HepG2 (cell line): ENCODE results near the gene SULT1C4. TPM values are rescaled to one million over a fixed set of nuclear protein-coding genes. Genes with fewer than 3 reads are reported as not detected.

Experiments
- ARID3A ChIP-seq: IDR thresholded peaks from 2 replicates; pipeline ENCODE4 v1.6.1; 2012; ENCODE audit warnings: low read depth, low read length, improper control_type of control experiment
- CREB1 ChIP-seq, 2 experiments: fragments of 450-650 bp in 1 of 2; IDR thresholded peaks; 2 replicates each; pipeline ENCODE4 v1.6.1; 2016 to 2017; ENCODE audit warnings: control low read depth in 1 of 2, mild to moderate bottlenecking in 1 of 2, missing compliant biosample characterization in 1 of 2, missing genetic modification characterization in 1 of 2
- ESRRA ChIP-seq: sonication (generic); formaldehyde crosslinking; IDR thresholded peaks from 2 replicates; pipeline ENCODE4 v1.5.1; 2020; ENCODE audit warnings: mild to moderate bottlenecking, low read depth, missing genetic modification reagents
- FOXP1 ChIP-seq, 2 experiments: fragments of 450-650 bp in 1 of 2; IDR thresholded peaks; 2 replicates each; pipeline ENCODE4 v1.6.1; 2017 to 2018; ENCODE audit warnings: antibody characterized with exemption in 1 of 2
- FOXP4 ChIP-seq: sonication (generic); formaldehyde crosslinking; IDR thresholded peaks from 2 replicates; pipeline ENCODE4 v1.4.0; 2020; ENCODE audit warnings: missing genetic modification reagents
- GTF3A ChIP-seq: sonication (generic); formaldehyde crosslinking; conservative IDR thresholded peaks from 2 replicates; pipeline ENCODE4 v1.4.0; 2020; ENCODE audit warnings: mild to moderate bottlenecking, missing genetic modification reagents
- MEIS1 ChIP-seq: sonication (generic); formaldehyde crosslinking; IDR thresholded peaks from 2 replicates; pipeline ENCODE4 v1.9.0; 2021; ENCODE audit warnings: mild to moderate bottlenecking, missing genetic modification reagents, moderate library complexity, borderline replicate concordance
- MTERF4 ChIP-seq: sonication (generic); formaldehyde crosslinking; IDR thresholded peaks from 2 replicates; pipeline ENCODE4 v1.8.0; 2023; ENCODE audit warnings: mild to moderate bottlenecking, missing genetic modification reagents
- MTF2 ChIP-seq: sonication (generic); formaldehyde crosslinking; IDR thresholded peaks from 2 replicates; pipeline ENCODE4 v1.5.0; 2020; ENCODE audit warnings: missing genetic modification reagents, borderline replicate concordance
- NCOA1 ChIP-seq: sonication (generic); formaldehyde crosslinking; IDR thresholded peaks from 2 replicates; pipeline ENCODE4 v1.9.0; 2021; ENCODE audit warnings: missing genetic modification reagents
- PCBP1 ChIP-seq: fragments of 200-400 bp; formaldehyde crosslinking; IDR thresholded peaks from 2 replicates; pipeline ENCODE4 v1.6.1; 2017; ENCODE audit warnings: mild to moderate bottlenecking, low read depth, low read length, borderline replicate concordance
- PHF5A ChIP-seq: IDR thresholded peaks from one replicate; pipeline ENCODE4 v1.6.1; 2018; ENCODE audit warnings: low read depth, missing genetic modification reagents; ENCODE audit not compliant: unreplicated experiment
- PPARG ChIP-seq: conservative IDR thresholded peaks from 2 replicates; pipeline ENCODE4 v1.6.1; 2016; ENCODE audit warnings: missing biosample characterization, missing genetic modification reagents
- RORA ChIP-seq: sonication (generic); formaldehyde crosslinking; IDR thresholded peaks from 2 replicates; pipeline ENCODE4 v1.5.0; 2020; ENCODE audit warnings: mild to moderate bottlenecking, missing genetic modification reagents, moderate library complexity
- THAP11 ChIP-seq: IDR thresholded peaks from 2 replicates; pipeline ENCODE4 v1.6.1; 2016; ENCODE audit warnings: missing biosample characterization, missing genetic modification reagents
- TIGD3 ChIP-seq: sonication (generic); formaldehyde crosslinking; IDR thresholded peaks from 2 replicates; pipeline ENCODE4 v1.5.1; 2020; ENCODE audit warnings: mild to moderate bottlenecking, missing genetic modification reagents, borderline replicate concordance
- TMF1 ChIP-seq: sonication (generic); formaldehyde crosslinking; IDR thresholded peaks from 2 replicates; pipeline ENCODE4 v1.8.1; 2022; ENCODE audit warnings: low read depth, missing genetic modification reagents
- ZNF224 ChIP-seq: sonication (generic); formaldehyde crosslinking; IDR thresholded peaks from 2 replicates; pipeline ENCODE4 v1.5.0; 2020; ENCODE audit warnings: mild to moderate bottlenecking, missing genetic modification reagents
- ZNF616 ChIP-seq: sonication (generic); formaldehyde crosslinking; IDR thresholded peaks from 2 replicates; pipeline ENCODE4 v1.5.0; 2020; ENCODE audit warnings: low read depth, mild to moderate bottlenecking, missing genetic modification reagents
- ZNF691 ChIP-seq: sonication (generic); formaldehyde crosslinking; IDR thresholded peaks from 2 replicates; pipeline ENCODE4 v1.4.0; 2020; ENCODE audit warnings: missing genetic modification reagents, low read depth, mild to moderate bottlenecking, borderline replicate concordance
- ZNF816 ChIP-seq: sonication (generic); formaldehyde crosslinking; IDR thresholded peaks from 2 replicates; pipeline ENCODE4 v1.8.0; 2022; ENCODE audit warnings: missing genetic modification reagents, mild to moderate bottlenecking, borderline replicate concordance
- ZSCAN29 ChIP-seq: sonication (generic); formaldehyde crosslinking; conservative IDR thresholded peaks from 2 replicates; pipeline ENCODE4 v1.4.0; 2020; ENCODE audit warnings: mild to moderate bottlenecking, missing genetic modification reagents
- polyA plus RNA-seq, 8 experiments: library from polyadenylated mRNA; depleted of rRNA in 3 of 8; stranded (reverse) in 7 of 8; unstranded in 1 of 8; fragments of >200 nt; fragmentation: Illumina TruSeq in 4 of 8; extraction: Trizol in 4 of 8; gene quantifications; 2 replicates each; pipeline versions ENCODE4 v1.2.1 to v1.2.3, GENCODE V29; 2011 to 2016; ENCODE audit warnings: low read depth in 4 of 8, missing spikeins in 1 of 8, mixed read lengths in 1 of 8; ENCODE audit not compliant: insufficient read depth in 1 of 8
- total RNA-seq, 5 experiments: library from RNA; depleted of rRNA; stranded (reverse); fragments of >200 nt; fragmentation: Illumina TruSeq; extraction: Trizol; gene quantifications; 2 replicates each; pipeline ENCODE4 v1.2.3, GENCODE V29; 2016; ENCODE audit warnings: low read depth in 1 of 5

The SULT1C4 gene
- total and polyA plus RNA-seq, 2 of the 13 experiments (the other 11 are each of a cell fraction or from before 2014, with no cell fraction given), result 1.3 to 8.6 TPM

GRCh38 chr2:108377815-108378630, at the start of gene SULT1C4 (continued):
- TF ChIP-seq FOXP4 (no peak), THAP11 (CRISPR knock-in tag) (no peak), ZSCAN29 (CRISPR knock-in tag) (0 out of 2 replicates have a peak, but pooled peaks have one; percentile 30), ZNF691 (CRISPR knock-in tag) (no peak), ZNF816 (CRISPR knock-in tag) (no peak), MTERF4 (peak; percentile 59; the same call in 1 of the 2 replicates), FOXP1 (IDR thresholded peaks at IDR 0.05) (no peak), FOXP1 (CRISPR knock-in tag; IDR thresholded peaks at IDR 0.05) (no peak), PHF5A (CRISPR knock-in tag) (no peak), ESRRA (CRISPR knock-in tag) (no peak), MEIS1 (no peak), GTF3A (CRISPR knock-in tag) (no peak), ZNF616 (CRISPR knock-in tag) (no peak), MTF2 (CRISPR knock-in tag) (no peak), RORA (CRISPR knock-in tag) (no peak), PPARG (CRISPR knock-in tag) (no peak), ARID3A (no peak), ZNF224 (no peak), PCBP1 (no peak), TIGD3 (CRISPR knock-in tag) (no peak), TMF1 (0 out of 2 replicates have a peak, but pooled peaks have one; percentile 34), NCOA1 (CRISPR knock-in tag) (no peak), CREB1 (IDR thresholded peaks at IDR 0.05) (peak; percentile 99), CREB1 (CRISPR knock-in tag; IDR thresholded peaks at IDR 0.05) (peak; percentile 93)
